Coronary artery (tissue), 2 donors: ENCODE results near the gene KRT72.

Source experiments
- DNase-seq: peaks from one replicate; pipeline ENCODE4 v3.0.0-alpha.2; 2017; ENCODE audit warnings: low spot score
- H3K27ac ChIP-seq, 2 donors: fragments of 200-600 bp; sonication (generic); one replicate each; pipeline ENCODE4 v1.5.1; 2016 to 2019
- H3K4me3 ChIP-seq: fragments of 200-600 bp; sonication (generic); 2 replicates; pipeline ENCODE4 v1.5.1; 2016; ENCODE audit warnings: mild to moderate bottlenecking, moderate library complexity
- CTCF ChIP-seq: fragments of 200-600 bp; sonication (generic); IDR thresholded peaks from one replicate; pipeline ENCODE4 v1.5.1; 2019; ENCODE audit warnings: antibody characterized with exemption

KRT72 gene

GRCh38 chr12:52558781-52559445 lies 42.4 kb downstream of the KRT72 start:
- DNase-seq: no peak
- TF ChIP-seq CTCF: no peak
- Histone ChIP-seq H3K4me3 (no peak overlapping the region), H3K27ac (no peak overlapping the region)

- Histone ChIP-seq H3K27ac (no peak overlapping the region), H3K4me3 (no peak overlapping the region)
- TF ChIP-seq CTCF: no peak
- DNase-seq: no peak
Observed at GRCh38 chr12:52557476-52557875, 43.8 kb downstream of the KRT72 start.

DNA sequence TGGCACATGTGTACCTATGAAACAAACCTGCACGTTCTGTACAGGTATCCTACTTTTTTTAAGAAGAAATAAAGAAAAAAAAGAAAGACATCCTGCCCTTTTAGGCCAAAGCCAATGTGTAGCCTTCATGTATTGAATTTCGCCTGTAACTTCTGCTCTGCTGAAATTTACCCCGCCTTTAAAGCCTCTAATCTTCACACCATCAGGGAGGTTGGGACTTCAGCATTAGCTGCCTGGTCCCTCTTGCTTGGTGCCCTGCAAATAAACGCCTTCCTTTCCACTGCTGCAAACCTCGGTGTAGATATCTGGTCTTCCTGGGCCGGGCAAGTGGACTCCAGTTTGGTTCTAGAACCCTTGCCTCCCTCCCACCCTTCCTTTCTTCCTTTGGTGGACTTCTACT lies 45.7 kb downstream of the KRT72 start:
- DNase-seq: no peak
- H3K27ac ChIP-seq: no peak overlapping the region
- H3K4me3 ChIP-seq: no peak overlapping the region
- TF ChIP-seq CTCF: no peak

- H3K4me3 ChIP-seq: no peak within 1 kb of the TSS
- H3K27ac ChIP-seq: no peak within 1 kb of the TSS
- TF ChIP-seq CTCF: no peak
- no peak for DNase-seq
Observed at GRCh38 chr12:52552681-52553195, 48.5 kb downstream of the KRT72 start, which contains the start of gene KRT71. TSS of gene KRT71 (minus strand) at chr12:52553145. CDS start at chr12:52553077, 68 bp downstream.

DNA sequence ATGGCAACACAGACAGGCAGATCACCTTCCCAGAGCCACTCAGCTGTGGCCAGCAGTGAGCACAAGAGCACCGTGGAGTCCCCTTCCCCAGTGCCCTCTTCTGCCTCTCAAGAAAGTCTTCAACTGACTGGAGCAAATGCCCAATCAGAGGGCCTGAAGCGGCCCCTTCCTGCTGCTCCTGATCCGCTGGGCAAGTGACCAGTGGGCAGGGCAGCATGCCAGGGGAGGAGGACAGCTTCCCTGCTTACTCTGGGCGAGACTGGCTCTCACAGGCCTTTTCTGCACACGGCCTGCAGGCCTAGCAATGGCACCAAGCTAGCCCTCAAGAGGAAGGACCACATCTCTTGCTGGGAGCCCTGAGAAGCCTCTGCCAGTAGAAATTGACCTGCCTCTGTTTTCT lies 49.2 kb downstream of the KRT72 start:
- TF ChIP-seq CTCF: no peak
- H3K4me3 ChIP-seq: no peak overlapping the region
- H3K27ac ChIP-seq: no peak overlapping the region
- no peak for DNase-seq

DNA sequence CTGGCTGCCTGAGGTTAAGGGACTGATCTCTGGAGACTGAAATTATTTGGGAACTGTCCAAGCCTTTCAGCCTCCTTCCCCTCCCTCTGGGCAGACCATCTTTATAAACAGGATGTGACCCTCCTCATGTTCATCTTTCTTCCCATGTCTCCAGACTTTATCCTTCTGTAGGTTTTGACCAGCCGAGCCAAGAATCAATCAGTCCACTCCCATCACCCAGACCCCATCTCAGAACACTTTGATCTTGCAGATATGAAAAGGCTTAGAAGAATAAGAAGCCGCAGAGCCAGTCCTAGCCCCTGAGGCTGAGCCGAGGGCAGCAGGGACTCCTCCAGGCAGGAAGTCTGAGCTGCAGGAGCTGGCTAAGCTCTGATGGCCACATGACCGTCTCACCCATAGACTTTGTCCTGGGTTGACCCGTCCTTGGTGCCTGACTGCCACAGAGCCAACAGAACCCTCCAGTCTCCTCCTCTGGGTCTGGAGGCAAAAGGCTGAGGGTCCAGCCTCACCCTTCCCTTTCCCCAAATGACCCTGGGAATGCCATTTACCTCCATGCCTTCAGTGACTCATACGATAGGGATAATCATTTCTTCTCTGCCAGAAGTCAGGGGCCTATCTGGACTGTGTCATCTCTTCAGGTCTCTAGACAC lies 49.9 kb downstream of the KRT72 start:
- Histone ChIP-seq H3K27ac (no peak overlapping the region), H3K4me3 (no peak overlapping the region)
- DNase-seq: no peak
- no peak for TF ChIP-seq CTCF

DNA sequence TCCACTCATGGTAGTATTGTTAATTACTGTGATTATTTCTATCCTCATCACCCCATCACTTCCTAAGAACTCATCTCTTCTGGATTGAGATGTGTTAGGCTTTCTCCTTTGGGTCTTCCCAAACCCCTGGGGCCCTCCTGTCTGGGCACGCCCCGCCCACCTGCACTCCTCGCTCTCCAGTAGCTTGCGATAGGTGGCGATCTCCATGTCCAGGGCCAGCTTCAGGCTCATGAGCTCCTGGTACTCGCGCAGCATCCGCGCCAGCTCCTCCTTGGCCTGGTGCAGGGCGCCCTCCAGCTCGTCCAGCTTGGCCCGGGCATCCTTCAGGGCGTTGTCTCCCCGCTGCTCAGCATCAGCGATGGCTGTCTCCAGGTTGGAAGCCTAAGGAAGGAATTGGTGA lies 55.1 kb downstream of the KRT72 start:
- Histone ChIP-seq H3K4me3 (no peak overlapping the region), H3K27ac (no peak overlapping the region)
- TF ChIP-seq CTCF: no peak
- no peak for DNase-seq
